Glutamatergic neuron (in vitro differentiated cells): ENCODE data around the gene NOSTRIN. TPM values are rescaled to one million over a fixed set of nuclear protein-coding genes. Genes with fewer than 3 reads are reported as not detected.

ENCODE experiments used
- DNase-seq: peaks from one replicate; pipeline ENCODE4 v3.0.0; 2022
- H3K27ac Mint-ChIP-seq: one replicate; pipeline ENCODE4 v1.8.0; 2020; ENCODE audit warnings: mild to moderate bottlenecking, mixed read lengths, inconsistent platforms; ENCODE audit not compliant: unreplicated experiment
- H3K27me3 Mint-ChIP-seq: one replicate; pipeline ENCODE4 v1.8.0; 2020; ENCODE audit warnings: mild to moderate bottlenecking, moderate library complexity, mixed read lengths, inconsistent platforms; ENCODE audit not compliant: unreplicated experiment
- H3K36me3 Mint-ChIP-seq: one replicate; pipeline ENCODE4 v1.8.0; 2020; ENCODE audit warnings: mild to moderate bottlenecking, mixed read lengths, inconsistent platforms; ENCODE audit not compliant: unreplicated experiment
- H3K4me1 Mint-ChIP-seq: one replicate; pipeline ENCODE4 v1.8.0; 2020; ENCODE audit warnings: mild to moderate bottlenecking, low read depth, mixed read lengths, inconsistent platforms; ENCODE audit not compliant: unreplicated experiment
- H3K4me3 Mint-ChIP-seq: one replicate; pipeline ENCODE4 v1.8.0; 2020; ENCODE audit warnings: mild to moderate bottlenecking, mixed read lengths, inconsistent platforms; ENCODE audit not compliant: unreplicated experiment
- H3K9me3 Mint-ChIP-seq: one replicate; pipeline ENCODE4 v1.8.0; 2020; ENCODE audit warnings: mild to moderate bottlenecking, moderate library complexity, mixed read lengths, inconsistent platforms; ENCODE audit not compliant: unreplicated experiment
- CTCF ChIP-seq: fragments of 200-600 bp; sonication (generic); IDR thresholded peaks from one replicate; pipeline ENCODE4 v1.5.0; 2021; ENCODE audit not compliant: partially characterized antibody, unreplicated experiment
- total RNA-seq: library from RNA; stranded (reverse); fragmentation: NEBNext Ultra II Directional; extraction: Animal tissue kit (Norgen Biotek cat#: 25700); gene quantifications from one replicate; pipeline ENCODE4 v1.2.1, GENCODE V29; 2021; ENCODE audit not compliant: unreplicated experiment

Gene NOSTRIN
- total RNA-seq, 1 donor from 2014 or later: not detected

- DNase-seq: peak; percentile 64
- Mint-ChIP-seq H3K4me3 (peak overlapping the region; percentile 77), H3K9me3 (peaks cover 9% of the 10 kb centered on the region), H3K27me3 (peaks cover 6% of the 10 kb centered on the region), H3K27ac (peak overlapping the region; percentile 91), H3K4me1 (peaks cover 42% of the 10 kb centered on the region), H3K36me3 (no peaks in the 10 kb centered on the region)
- no peak for TF ChIP-seq CTCF
These were observed 110.5 kb downstream of the NOSTRIN start for GRCh38 chr2:168912901-168913369.

GRCh38 chr2:168913495-168913894 is 111.1 kb downstream of the NOSTRIN start:
- Mint-ChIP-seq H3K9me3 (peaks cover 9% of the 10 kb centered on the region), H3K36me3 (no peaks in the 10 kb centered on the region), H3K4me1 (peaks cover 42% of the 10 kb centered on the region), H3K4me3 (peak overlapping the region; percentile 59), H3K27ac (peak overlapping the region; percentile 91), H3K27me3 (peaks cover 6% of the 10 kb centered on the region)
- DNase-seq: no peak
- no peak for TF ChIP-seq CTCF

Other genes with a start within 250 kb of the NOSTRIN start
- gene SPC25, start 87.8 kb downstream of the NOSTRIN start, total RNA-seq: 7.1 TPM
- not detected for gene G6PC2, start 98.7 kb downstream of the NOSTRIN start, total RNA-seq
- not detected for gene ABCB11, start 228.7 kb downstream of the NOSTRIN start, total RNA-seq